ENCODE results near the gene PLEKHA5. TPM values are rescaled to one million over a fixed set of nuclear protein-coding genes. Genes with fewer than 3 reads are reported as not detected.

Gene PLEKHA5
- polyA plus RNA-seq, 3 donors, result 0.35 to 0.79 (median 0.41) TPM

DNA sequence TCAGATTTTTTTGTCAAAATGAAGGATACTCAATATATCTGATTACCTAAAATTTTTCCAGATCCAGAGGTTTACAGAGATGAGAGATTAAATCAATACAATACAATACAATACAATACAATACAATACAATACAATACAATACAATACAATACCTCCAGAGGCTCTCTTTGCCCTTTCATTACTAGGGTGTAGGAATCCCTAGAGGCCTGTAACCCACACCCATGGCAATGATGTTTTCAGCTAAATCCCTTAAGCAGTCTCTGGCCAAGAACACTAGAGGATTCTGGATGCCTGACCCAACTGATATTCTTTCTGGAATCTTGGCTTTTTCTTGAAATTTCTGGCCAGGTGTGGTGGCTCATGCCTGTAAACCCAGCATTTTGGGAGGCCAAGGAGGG lies 286.0 kb downstream of the PLEKHA5 start:
- no peak for DNase-seq
- Histone ChIP-seq H2AFZ (ENCODE audit: insufficient read depth, low read depth, low read length, poor library complexity, severe bottlenecking) (no peak overlapping the region), H3K9me3 (replicated peaks in 1 of 2; ENCODE audit: control insufficient read depth in 1 of 2, insufficient read depth in 1 of 2, low read length in 2 of 2) (no peaks in the 10 kb centered on the region), H3K4me2 (replicated peaks; ENCODE audit: extremely low read depth, low read length, poor library complexity, severe bottlenecking) (no peak overlapping the region), H3K36me3 (replicated peaks in 1 of 2; ENCODE audit: control insufficient read depth in 1 of 2, insufficient read depth in 2 of 2, low read length in 2 of 2) (no peaks in the 10 kb centered on the region), H3K4me1 (ENCODE audit: control insufficient read depth in 1 of 2, insufficient read depth in 2 of 2, low read length in 2 of 2) (no peaks in the 10 kb centered on the region), H3K27ac (ENCODE audit: low read depth in 1 of 2, low read length in 2 of 2) (no peak overlapping the region), H3K9ac (ENCODE audit: insufficient read depth, low read length, poor library complexity, severe bottlenecking) (no peak overlapping the region), H3K4me3 (replicated peaks in 1 of 3; ENCODE audit: low read depth in 2 of 3, low read length in 3 of 3) (no peak overlapping the region), H4K20me1 (ENCODE audit: insufficient read depth, low read length) (no peaks in the 10 kb centered on the region), H3K27me3 (ENCODE audit: control insufficient read depth in 2 of 2, insufficient read depth in 2 of 2, low read length in 2 of 2) (no peaks in the 10 kb centered on the region), H3K79me2 (ENCODE audit: insufficient read depth, low read length) (no peaks in the 10 kb centered on the region)
- H3K4me1 Mint-ChIP-seq, result no peaks in the 10 kb centered on the region
- intact Hi-C loops (cut with micrococcal nuclease), result no loop called here
- peak overlapping the region in 1 of 7 donors; percentile 9 for H3K27ac Mint-ChIP-seq
- H3K4me3 Mint-ChIP-seq, result no peak overlapping the region
- TF ChIP-seq, protein P1, sequence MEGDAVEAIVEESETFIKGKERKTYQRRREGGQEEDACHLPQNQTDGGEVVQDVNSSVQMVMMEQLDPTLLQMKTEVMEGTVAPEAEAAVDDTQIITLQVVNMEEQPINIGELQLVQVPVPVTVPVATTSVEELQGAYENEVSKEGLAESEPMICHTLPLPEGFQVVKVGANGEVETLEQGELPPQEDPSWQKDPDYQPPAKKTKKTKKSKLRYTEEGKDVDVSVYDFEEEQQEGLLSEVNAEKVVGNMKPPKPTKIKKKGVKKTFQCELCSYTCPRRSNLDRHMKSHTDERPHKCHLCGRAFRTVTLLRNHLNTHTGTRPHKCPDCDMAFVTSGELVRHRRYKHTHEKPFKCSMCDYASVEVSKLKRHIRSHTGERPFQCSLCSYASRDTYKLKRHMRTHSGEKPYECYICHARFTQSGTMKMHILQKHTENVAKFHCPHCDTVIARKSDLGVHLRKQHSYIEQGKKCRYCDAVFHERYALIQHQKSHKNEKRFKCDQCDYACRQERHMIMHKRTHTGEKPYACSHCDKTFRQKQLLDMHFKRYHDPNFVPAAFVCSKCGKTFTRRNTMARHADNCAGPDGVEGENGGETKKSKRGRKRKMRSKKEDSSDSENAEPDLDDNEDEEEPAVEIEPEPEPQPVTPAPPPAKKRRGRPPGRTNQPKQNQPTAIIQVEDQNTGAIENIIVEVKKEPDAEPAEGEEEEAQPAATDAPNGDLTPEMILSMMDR (IDR thresholded peaks at IDR 0.05), result no peak
- H3K9me3 Mint-ChIP-seq, result peaks cover 0 to 9% (median 6%) of the 10 kb centered on the region in 7 donors
- peaks cover 0 to 4% (median 0%) of the 10 kb centered on the region in 3 donors for H3K27me3 Mint-ChIP-seq (ENCODE audit: low read depth in 3 of 3)
- no peaks in the 10 kb centered on the region for H3K36me3 Mint-ChIP-seq

DNA sequence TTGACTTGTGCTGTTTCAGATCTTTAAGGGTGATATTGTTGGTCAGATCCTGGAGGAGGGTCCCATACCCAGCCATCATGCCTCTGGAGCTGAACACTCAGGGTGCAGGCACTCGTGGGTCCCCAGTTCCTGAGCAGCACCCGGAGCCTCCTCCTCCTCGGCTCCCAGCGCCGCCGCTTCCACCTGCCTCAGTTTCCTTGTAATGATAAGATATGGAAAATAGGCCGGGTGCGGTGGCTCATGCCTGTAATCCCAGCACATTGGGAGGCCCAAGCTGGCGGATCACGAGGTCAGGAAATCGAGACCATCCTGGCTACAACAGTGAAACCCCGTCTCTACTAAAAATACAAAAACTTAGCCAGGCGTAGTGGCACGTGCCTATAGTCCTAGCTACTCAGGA lies 289.6 kb downstream of the PLEKHA5 start:
- Histone ChIP-seq H3K4me1 (ENCODE audit: control insufficient read depth in 1 of 2, insufficient read depth in 2 of 2, low read length in 2 of 2) (no peaks in the 10 kb centered on the region), H3K27ac (ENCODE audit: low read depth in 1 of 2, low read length in 2 of 2) (no peak overlapping the region), H3K36me3 (replicated peaks in 1 of 2; ENCODE audit: control insufficient read depth in 1 of 2, insufficient read depth in 2 of 2, low read length in 2 of 2) (no peaks in the 10 kb centered on the region), H3K79me2 (ENCODE audit: insufficient read depth, low read length) (no peaks in the 10 kb centered on the region), H2AFZ (ENCODE audit: insufficient read depth, low read depth, low read length, poor library complexity, severe bottlenecking) (no peak overlapping the region), H3K4me3 (replicated peaks in 1 of 3; ENCODE audit: low read depth in 2 of 3, low read length in 3 of 3) (no peak overlapping the region), H3K9me3 (replicated peaks in 1 of 2; ENCODE audit: control insufficient read depth in 1 of 2, insufficient read depth in 1 of 2, low read length in 2 of 2) (no peaks in the 10 kb centered on the region), H3K4me2 (replicated peaks; ENCODE audit: extremely low read depth, low read length, poor library complexity, severe bottlenecking) (no peak overlapping the region), H4K20me1 (ENCODE audit: insufficient read depth, low read length) (no peaks in the 10 kb centered on the region), H3K9ac (ENCODE audit: insufficient read depth, low read length, poor library complexity, severe bottlenecking) (no peak overlapping the region), H3K27me3 (ENCODE audit: control insufficient read depth in 2 of 2, insufficient read depth in 2 of 2, low read length in 2 of 2) (no peaks in the 10 kb centered on the region)
- Mint-ChIP-seq H3K9me3 (peaks cover 0 to 9% (median 5%) of the 10 kb centered on the region in 7 donors), H3K36me3 (no peaks in the 10 kb centered on the region), H3K4me1 (no peaks in the 10 kb centered on the region), H3K27me3 (ENCODE audit: low read depth in 3 of 3) (peaks cover 0 to 6% (median 0%) of the 10 kb centered on the region in 3 donors), H3K27ac (peak overlapping the region in 1 of 7 donors; percentile 68), H3K4me3 (no peak overlapping the region)
- intact Hi-C loops (cut with micrococcal nuclease), result no loop called here
- no peak for DNase-seq
- TF ChIP-seq, protein P1 (IDR thresholded peaks at IDR 0.05), result no peak
- 100% methylated on average over 3 of the region's 14 CpGs for WGBS (ENCODE audit: insufficient coverage)
